Kidney tubule cell (primary cell): ENCODE data around the gene PHETA1.

Source experiments
- DNase-seq: peaks from one replicate; pipeline ENCODE4 v3.0.0-alpha.2; 2018; ENCODE audit warnings: low spot score

The PHETA1 gene

GRCh38 chr12:111320258-111321050 lies 48.4 kb downstream of the PHETA1 start:
- no peak for DNase-seq

GRCh38 chr12:111319600-111320257 lies 49.2 kb downstream of the PHETA1 start:
- no peak for DNase-seq

DNA sequence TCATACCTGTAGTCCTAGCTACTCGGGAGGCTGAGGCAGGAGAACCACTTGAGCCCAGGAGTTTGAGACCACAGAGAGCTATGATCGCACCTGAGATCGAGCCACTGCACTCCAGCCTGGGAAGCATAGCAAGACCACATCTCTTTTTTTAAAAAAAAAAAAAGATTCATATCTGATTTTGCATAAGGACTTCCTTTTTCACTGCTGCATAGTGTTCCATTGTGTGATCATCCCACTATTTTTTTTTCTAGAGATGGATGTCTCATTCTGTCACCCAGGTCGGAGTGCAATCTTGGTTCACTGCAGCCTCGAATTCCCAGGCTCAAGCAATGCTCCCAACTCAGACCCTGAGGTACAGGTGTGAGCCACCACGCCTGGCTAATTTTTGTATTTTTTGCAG lies 50.4 kb downstream of the PHETA1 start:
- DNase-seq = no peak

DNA sequence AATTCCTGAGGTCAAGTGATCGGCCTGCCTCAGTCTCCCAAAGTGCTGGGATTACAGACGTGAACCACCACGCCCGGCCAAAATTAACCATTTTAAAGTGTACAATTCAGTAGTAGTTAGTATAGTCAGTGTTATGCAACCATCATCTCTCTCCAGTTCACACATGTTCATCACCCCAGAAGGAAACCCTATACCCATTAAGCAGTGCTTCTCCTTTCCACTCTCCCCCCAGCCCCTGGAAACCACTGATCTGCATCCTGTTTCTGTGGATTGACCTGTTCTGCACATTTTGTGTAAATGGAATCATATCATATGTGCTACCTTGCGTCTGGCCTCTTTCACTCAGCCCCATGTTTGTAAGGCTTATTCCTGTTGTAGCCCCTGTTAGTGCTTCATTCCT lies 52.2 kb downstream of the PHETA1 start:
- DNase-seq = no peak

DNA sequence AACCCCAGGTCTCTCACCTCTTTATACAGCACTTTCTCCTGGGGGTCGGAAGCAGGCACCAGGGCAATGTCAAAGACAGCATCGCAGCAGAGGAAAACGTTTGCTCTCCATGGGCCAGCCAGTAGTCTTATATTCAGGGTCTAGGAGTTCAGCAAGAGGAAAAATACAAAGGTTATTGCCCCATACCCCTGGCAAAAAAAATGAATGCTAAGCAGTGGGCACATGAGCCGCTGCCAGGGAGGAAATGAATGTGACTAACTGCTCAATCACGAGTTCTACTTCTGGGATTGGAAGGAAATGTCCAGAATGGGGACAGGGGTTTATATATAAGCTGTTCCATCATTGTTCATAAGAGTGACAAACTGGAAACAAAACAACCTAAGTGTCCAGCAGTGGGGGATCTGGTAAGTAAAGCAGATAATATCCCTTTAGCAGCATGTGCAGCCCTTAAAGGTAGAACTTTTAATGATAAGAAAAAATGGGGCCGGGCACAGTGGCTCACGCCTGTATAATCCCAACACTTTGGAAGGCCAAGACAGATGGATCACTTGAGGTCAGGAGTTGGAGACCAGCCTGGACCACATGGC lies 53.8 kb downstream of the PHETA1 start:
- peak; percentile 17 for DNase-seq

DNA sequence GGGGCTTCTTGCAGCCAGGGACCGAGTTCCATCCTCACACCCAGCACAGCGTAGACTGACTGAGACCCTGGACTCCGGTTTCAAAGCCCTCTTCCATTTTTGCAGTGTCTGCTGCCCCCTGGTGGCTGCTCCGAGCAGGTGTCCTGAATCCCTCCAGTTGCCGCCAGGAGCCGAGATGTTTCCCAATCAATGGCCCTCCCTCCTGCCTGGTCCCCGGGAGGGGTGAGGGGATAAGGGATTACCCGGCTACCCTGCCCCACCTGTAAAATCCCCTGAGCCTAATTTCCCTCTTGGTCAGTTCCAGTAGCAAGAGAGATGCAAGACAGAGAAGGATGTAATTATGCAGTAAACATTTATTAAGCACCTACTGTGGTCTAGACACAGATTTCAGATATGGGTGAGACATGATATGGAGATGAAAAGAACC lies 55.0 kb downstream of the PHETA1 start:
- peak; percentile 57 for DNase-seq

DNA sequence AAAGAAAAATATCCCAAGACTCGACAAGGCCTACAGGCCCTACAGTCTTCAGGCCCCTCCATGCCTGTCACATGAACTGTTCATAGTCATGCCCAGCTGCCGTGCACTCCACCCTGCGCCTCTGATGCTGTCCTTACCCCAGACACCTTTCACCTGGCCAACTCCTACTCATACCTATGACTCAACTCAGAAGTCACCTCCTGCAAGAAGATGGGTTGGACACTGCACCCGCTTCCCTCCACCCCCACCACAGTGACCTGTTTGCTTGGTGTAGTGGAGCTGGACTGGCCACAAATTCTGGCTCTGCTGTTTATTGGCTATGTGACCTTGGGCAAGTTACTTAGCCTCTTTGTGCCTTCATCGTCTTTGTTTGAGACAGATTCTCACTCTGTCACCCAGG lies 56.2 kb downstream of the PHETA1 start:
- peak; percentile 18 for DNase-seq

DNA sequence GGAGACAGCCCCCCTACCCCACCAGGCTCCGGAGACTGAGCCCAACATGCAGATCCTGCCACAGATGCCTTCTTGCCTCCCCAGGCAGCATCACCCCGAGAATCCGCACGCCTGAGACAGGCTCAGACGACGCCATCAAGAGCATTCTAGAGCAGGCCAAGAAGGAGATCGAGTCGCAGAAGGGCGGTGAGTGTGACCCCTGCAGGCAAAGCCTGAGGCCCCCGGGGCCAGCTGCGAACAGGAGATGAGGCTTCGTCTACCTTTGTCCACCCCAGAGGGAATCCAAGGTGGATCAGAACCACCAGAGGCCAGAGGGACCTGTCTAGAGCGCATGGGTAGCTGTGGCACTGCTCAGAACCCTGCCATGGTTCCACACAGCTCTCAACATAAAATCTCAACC lies 56.9 kb downstream of the PHETA1 start:
- no peak for DNase-seq

GRCh38 chr12:111311011-111311410 lies 57.9 kb downstream of the PHETA1 start:
- DNase-seq = no peak
